GM18867 (cell line): ENCODE data around the gene DDX42.
A peak's percentile ranks its signal among the peaks of the same experiment; 100 is the strongest.

Experiments used
- ATAC-seq: cut with Tn5 transposase; IDR thresholded peaks from one replicate; pipeline ENCODE4 v1.9.1; 2021; ENCODE audit warnings: mild to moderate bottlenecking, moderate library complexity; ENCODE audit not compliant: unreplicated experiment

DDX42 gene

GRCh38 chr17:63821804-63822203 is 47.8 kb downstream of the DDX42 start:
- no peak for ATAC-seq

DNA sequence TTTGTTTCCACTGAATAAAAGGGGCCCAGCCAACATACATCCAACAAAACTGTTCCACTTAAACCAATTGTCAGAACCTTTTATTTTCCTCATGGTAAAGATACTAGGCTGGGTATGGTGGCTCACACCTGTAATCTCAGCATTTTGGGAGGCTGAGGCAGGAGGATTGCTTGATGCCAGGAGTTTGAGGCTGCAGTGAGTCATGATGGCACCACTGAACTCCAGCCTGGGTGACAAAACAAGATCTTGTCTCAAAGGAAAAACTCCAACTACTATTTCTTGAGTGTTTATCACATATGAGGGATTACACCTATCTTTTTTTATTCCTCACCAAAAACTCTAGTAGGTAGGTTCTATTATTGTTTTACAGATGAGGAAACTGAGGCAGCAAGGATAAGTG is 48.6 kb downstream of the DDX42 start:
- ATAC-seq, result no peak

- no peak for ATAC-seq
Measured at GRCh38 chr17:63823659-63824331, 49.8 kb downstream of the DDX42 start.

DNA sequence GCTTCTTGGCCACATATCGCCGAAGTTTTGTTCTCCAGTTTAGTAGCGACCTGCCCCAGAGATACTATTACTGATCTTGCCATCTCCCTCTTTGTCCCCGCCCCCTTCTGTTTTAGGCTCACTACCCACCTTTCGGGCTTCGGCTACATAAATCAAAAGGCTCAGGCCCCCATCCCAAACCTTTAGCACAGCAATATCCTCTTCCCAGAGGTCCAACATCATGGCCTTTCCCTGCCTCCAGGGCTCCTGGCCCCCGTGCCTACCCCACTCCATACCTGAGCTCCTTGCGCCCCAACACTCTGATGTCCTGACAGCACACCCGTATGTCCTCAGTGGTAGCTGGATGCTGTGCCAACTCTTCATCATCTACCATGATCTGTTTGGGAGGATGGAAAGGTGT is 50.4 kb downstream of the DDX42 start:
- no peak for ATAC-seq

DNA sequence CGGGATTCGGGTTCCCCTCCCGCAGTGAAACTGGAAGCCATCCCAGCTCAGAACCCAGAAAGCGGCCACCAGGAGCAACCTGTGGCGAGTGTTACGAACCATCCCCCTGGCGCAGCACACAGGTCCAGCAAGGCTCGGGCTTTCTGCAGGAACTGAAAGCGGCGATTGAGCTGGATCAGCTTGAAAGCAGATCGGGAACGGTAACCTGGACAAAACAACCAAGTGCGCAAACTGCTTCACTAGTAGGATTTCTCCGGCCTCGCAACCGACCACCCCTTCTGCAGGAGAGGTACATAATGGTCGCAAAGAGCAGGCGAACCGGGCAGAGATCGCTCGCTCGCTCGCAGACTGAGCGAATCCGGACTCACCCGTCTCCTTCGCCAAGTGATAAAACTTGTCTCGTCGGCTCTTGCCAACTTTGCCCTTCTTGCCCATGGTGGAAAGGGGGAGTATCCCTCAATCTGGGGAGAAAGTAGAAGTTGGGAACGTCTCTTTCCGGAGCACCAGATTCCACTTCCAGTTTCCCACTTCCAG is 52.6 kb downstream of the DDX42 start:
- ATAC-seq, result peak; percentile 6

DNA sequence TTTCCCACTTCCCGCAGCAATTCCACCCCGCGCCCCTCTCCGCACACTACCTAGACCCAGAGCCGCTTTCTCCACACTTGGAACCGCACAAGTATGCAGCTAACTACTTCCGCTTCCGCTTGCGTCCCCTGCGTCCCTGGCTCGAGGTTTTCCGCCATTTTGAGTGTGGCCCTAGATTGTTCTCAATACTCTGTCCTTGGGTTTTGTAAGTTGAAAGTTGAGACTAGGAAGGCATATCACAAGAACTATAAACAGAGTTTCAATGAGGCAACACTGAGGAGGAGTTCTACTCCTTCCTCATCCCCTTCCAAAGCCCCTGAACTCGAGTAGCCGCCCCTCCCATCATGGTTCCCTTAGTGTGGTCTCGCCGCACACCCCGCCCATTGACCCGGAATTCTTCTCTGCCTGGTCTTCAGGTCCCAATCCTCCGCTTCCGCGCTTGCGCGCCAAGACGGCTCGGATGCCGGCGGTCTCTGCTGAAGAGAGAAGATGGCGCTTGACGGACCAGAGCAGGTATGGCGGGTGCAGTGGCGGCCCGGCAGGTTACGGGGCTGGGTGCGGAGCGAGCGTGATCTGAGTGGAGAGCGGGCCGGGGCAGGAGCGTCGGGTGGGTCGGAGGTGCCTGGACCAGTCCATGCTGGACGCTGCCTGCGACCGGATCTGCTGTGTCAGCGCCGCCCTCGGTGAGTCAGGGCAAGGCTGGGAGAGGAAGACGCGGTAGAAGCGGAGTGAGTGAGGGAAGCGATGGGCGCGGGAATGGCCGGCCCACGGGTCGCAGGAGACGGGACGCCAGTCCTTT is 53.2 kb downstream of the DDX42 start, which contains the start of the genes FTSJ3 and PSMC5:
Gene FTSJ3, minus strand, starts transcription at position 662 of the 799 bp plus-strand sequence. CDS start 761 bp downstream, outside the sequence.
Gene PSMC5, plus strand, starts transcription at position 430 of the 799 bp plus-strand sequence. Its CDS starts 60 bp downstream, at position 490.
- peak; percentile 86 for ATAC-seq

DNA sequence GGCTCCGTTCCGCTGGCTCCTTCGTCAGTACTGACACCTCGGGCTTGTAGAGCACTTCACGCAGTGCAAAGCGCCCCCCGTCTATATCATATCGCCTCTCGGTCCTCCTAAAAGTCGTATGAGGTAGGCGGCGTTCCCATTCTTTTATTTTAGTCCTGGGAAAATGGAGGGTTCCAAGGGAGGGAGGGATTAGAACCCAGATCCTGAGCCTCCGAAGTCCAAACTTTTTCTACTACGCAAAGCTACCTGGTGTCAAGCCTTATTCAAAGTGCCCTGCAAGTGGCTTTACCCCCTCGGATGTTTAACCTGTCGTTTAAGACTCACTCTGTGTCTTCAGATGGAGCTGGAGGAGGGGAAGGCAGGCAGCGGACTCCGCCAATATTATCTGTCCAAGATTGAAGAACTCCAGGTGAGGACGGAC is 53.8 kb downstream of the DDX42 start:
- ATAC-seq, result no peak

DNA sequence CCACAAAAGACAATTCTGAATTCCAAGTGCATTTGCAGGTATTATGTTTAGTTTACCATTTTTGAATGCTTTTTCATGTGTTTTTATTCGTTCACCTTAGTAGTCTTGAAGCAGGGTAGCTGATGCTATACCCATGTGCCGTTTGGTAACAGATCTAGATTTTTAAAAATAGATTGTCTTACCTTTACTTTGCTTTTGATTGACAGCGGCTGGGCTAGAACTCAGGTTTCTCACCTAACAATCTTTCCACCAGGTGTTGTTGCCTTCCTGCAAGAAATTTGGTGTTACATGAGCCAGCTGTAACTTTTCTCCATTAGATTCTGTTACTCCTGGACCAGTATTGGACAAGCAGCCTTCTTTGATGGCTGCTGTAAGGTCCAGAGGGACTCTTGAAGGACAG is 55.0 kb downstream of the DDX42 start:
- no peak for ATAC-seq

DNA sequence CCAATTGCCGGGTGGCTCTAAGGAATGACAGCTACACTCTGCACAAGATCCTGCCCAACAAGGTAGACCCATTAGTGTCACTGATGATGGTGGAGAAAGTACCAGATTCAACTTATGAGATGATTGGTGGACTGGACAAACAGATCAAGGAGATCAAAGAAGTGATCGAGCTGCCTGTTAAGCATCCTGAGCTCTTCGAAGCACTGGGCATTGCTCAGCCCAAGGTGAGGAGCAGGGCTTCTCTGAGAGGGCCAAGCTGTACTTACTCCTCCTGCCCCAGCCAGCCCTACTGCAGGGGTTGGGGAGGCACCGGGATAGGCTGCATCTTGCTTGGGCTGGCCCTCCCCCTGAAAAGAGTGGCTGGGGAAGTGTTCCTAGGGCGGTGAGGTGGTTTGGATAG is 56.3 kb downstream of the DDX42 start:
- no peak for ATAC-seq

DNA sequence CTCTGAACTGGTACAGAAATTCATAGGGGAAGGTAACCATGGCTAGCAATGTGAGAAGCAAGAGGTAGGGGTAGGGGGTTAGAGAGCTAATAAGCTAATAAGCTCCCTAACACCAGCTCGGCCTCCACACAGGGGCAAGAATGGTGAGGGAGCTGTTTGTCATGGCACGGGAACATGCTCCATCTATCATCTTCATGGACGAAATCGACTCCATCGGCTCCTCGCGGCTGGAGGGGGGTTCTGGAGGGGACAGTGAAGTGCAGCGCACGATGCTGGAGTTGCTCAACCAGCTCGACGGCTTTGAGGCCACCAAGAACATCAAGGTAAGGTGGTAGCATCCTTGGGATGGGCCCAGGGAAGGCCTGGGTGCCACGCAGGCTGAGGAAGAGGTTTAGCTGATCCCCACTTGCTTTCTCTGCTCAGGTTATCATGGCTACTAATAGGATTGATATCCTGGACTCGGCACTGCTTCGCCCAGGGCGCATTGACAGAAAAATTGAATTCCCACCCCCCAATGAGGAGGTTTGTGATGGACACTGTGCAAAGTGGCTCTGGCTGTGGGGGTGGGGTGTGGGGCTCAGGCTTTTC is 57.0 kb downstream of the DDX42 start:
- no peak for ATAC-seq

DNA sequence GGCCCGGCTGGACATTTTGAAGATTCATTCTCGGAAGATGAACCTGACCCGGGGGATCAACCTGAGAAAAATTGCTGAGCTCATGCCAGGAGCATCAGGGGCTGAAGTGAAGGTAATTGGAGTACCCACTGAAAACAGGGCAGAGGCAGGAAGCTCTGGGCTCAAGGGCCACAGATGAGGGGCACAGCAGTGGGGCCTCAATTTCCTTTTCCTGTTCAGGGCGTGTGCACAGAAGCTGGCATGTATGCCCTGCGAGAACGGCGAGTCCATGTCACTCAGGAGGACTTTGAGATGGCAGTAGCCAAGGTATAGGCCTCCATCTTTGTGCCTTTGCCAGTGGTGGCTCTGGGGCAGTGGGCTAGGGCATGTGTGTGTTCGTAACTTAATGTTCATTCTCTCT is 57.5 kb downstream of the DDX42 start:
- ATAC-seq, result no peak

GRCh38 chr17:63832014-63832413 is 58.0 kb downstream of the DDX42 start:
- no peak for ATAC-seq

GRCh38 chr17:63832455-63832854 is 58.5 kb downstream of the DDX42 start:
- no peak for ATAC-seq

DNA sequence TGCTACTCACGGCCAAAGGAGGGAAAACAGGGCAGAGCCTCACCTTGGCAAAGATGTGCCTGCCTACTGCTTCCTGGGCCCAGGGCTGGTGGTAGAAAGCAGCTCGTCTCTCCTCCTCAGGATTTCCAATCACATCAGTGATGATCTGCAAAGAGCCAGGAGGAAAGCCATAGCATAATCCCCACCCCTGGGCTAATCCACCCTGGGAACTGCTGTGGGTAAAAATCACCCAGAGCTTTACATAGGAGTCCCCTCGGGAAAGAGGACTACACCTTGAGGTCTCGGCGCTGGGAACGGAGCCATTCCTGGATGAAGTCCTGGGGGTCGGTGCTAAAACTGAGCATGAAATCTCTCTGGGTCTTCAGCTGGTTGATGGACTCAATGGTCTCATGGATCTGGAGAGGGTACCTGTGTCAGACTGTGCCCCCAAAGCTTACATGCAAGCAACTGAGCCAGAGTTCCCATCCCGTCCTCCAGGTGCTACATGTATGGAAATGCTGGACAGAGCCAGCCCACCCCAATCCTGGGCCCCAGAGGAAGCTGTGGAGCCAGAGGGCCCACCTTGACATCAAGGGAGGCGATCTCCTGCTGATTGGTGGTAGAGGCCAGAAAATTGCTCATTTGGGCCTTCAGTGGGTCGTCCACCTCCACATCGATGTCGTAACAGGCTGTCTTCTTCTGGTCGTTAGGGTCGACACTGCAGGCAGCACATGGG is 59.2 kb downstream of the DDX42 start:
- no peak for ATAC-seq

- no peak for ATAC-seq
Measured at GRCh38 chr17:63833741-63834373, 59.9 kb downstream of the DDX42 start.

GRCh38 chr17:63834431-63835166 is 60.6 kb downstream of the DDX42 start:
- ATAC-seq, result no peak

GRCh38 chr17:63835167-63835720 is 61.3 kb downstream of the DDX42 start:
- ATAC-seq, result no peak

- no peak for ATAC-seq
Measured at GRCh38 chr17:63836811-63837210, 62.8 kb downstream of the DDX42 start.

- ATAC-seq, result no peak
Measured at GRCh38 chr17:63837480-63837879, 63.5 kb downstream of the DDX42 start.
